Motor neuron (in vitro differentiated cells): Measurements from ENCODE around the gene LIN37. TPM values are rescaled to one million over a fixed set of nuclear protein-coding genes. Genes with fewer than 3 reads are reported as not detected.

Experiments
- total RNA-seq, 8 experiments: library from RNA; unstranded; fragments of 300-600 nt; gene quantifications; 2 replicates each; pipeline versions ENCODE4 v1.2.3 to v1.2.4, GENCODE V29; 2022

Gene LIN37
- total RNA-seq, 8 experiments from 2014 or later: 12.6 to 32.0 (median 19.9) TPM

Other genes starting within 250 kb of the LIN37 start
- gene DMKN, start 234.9 kb upstream of the LIN37 start, total RNA-seq: 10 to 100 TPM in 2 of 8 experiments, 1 to 10 TPM in 3, under 1 TPM in 2, not detected in 1; 0.14 to 49.2 (median 3.1) TPM
- 1 to 10 TPM in 2 of 8 experiments, under 1 TPM in 6; 0.11 to 3.5 (median 0.41) TPM for gene SBSN, start 220.3 kb upstream of the LIN37 start, total RNA-seq
- gene GAPDHS, start 215.1 kb upstream of the LIN37 start, total RNA-seq: not detected
- 100 to 1,000 TPM in 2 of 8 experiments, 10 to 100 TPM in 6; 70.4 to 130 (median 89.3) TPM for gene TMEM147, start 202.9 kb upstream of the LIN37 start, total RNA-seq
- under 1 TPM in 5 of 8 experiments, not detected in 3; 0.05 to 0.25 (median 0.11) TPM for gene ATP4A, start 184.9 kb upstream of the LIN37 start, total RNA-seq
- under 1 TPM in 1 of 8 experiments, not detected in 7; 0.66 TPM for gene PMIS2, start 162.4 kb upstream of the LIN37 start, total RNA-seq
- 10 to 100 TPM in 3 of 8 experiments, 1 to 10 TPM in 5; 2.7 to 14.3 (median 9.4) TPM for gene HAUS5, start 135.8 kb upstream of the LIN37 start, total RNA-seq
- gene RBM42, start 119.5 kb upstream of the LIN37 start, total RNA-seq: 10 to 100 TPM; 33.4 to 71.7 (median 51.1) TPM
- gene ETV2, start 106.8 kb upstream of the LIN37 start, total RNA-seq: 1 to 10 TPM in 5 of 8 experiments, under 1 TPM in 3; 0.50 to 3.2 (median 1.4) TPM
- 100 to 1,000 TPM; 721 to 998 (median 791) TPM for gene COX6B1, start 100.3 kb upstream of the LIN37 start, total RNA-seq
- gene UPK1A, start 82.1 kb upstream of the LIN37 start, total RNA-seq: under 1 TPM in 1 of 8 experiments, not detected in 7; 0.38 TPM
- 10 to 100 TPM in 1 of 8 experiments, 1 to 10 TPM in 4, under 1 TPM in 3; 0.43 to 34.3 (median 2.2) TPM for gene ZBTB32, start 44.0 kb upstream of the LIN37 start, total RNA-seq
- 10 to 100 TPM in 4 of 8 experiments, 1 to 10 TPM in 4; 6.1 to 28.4 (median 11.0) TPM for gene KMT2B, start 30.6 kb upstream of the LIN37 start, total RNA-seq
- 1 to 10 TPM; 1.8 to 6.4 (median 4.3) TPM for gene IGFLR1, start 6.1 kb upstream of the LIN37 start, total RNA-seq
- gene U2AF1L4, start 3.2 kb upstream of the LIN37 start, total RNA-seq: 10 to 100 TPM; 14.0 to 33.1 (median 18.9) TPM
- gene PSENEN, start 2.9 kb upstream of the LIN37 start, total RNA-seq: 100 to 1,000 TPM in 2 of 8 experiments, 10 to 100 TPM in 6; 56.4 to 142 (median 84.7) TPM
- 1 to 10 TPM in 2 of 8 experiments, under 1 TPM in 6; 0.14 to 1.8 (median 0.68) TPM for gene HSPB6, start 8.5 kb downstream of the LIN37 start, total RNA-seq
- 10 to 100 TPM in 5 of 8 experiments, 1 to 10 TPM in 3; 3.1 to 19.9 (median 12.7) TPM for gene PROSER3, start 9.6 kb downstream of the LIN37 start, total RNA-seq
- 10 to 100 TPM in 5 of 8 experiments, 1 to 10 TPM in 2, under 1 TPM in 1; 0.51 to 33.1 (median 16.1) TPM for gene ARHGAP33, start 27.0 kb downstream of the LIN37 start, total RNA-seq
- gene PRODH2, start 64.3 kb downstream of the LIN37 start, total RNA-seq: under 1 TPM in 1 of 8 experiments, not detected in 7; 0.52 TPM
- gene NPHS1, start 103.9 kb downstream of the LIN37 start, total RNA-seq: under 1 TPM in 6 of 8 experiments, not detected in 2; 0.05 to 0.85 (median 0.37) TPM
- 1 to 10 TPM in 5 of 8 experiments, under 1 TPM in 3; 0.10 to 6.2 (median 1.3) TPM for gene KIRREL2, start 108.3 kb downstream of the LIN37 start, total RNA-seq
- gene APLP1, start 120.0 kb downstream of the LIN37 start, total RNA-seq: 100 to 1,000 TPM in 5 of 8 experiments, 10 to 100 TPM in 1, 1 to 10 TPM in 2; 4.6 to 397 (median 337) TPM
- gene NFKBID, start 152.0 kb downstream of the LIN37 start, total RNA-seq: 10 to 100 TPM in 1 of 8 experiments, 1 to 10 TPM in 7; 1.6 to 10.1 (median 3.7) TPM
- 1 to 10 TPM in 2 of 8 experiments, under 1 TPM in 3, not detected in 3; 0.33 to 3.8 (median 0.62) TPM for gene HCST, start 154.0 kb downstream of the LIN37 start, total RNA-seq
- under 1 TPM in 1 of 8 experiments, not detected in 7; 0.76 TPM for gene TYROBP, start 159.7 kb downstream of the LIN37 start, total RNA-seq
- 10 to 100 TPM in 1 of 8 experiments, 1 to 10 TPM in 6, under 1 TPM in 1; 0.56 to 11.7 (median 6.5) TPM for gene LRFN3, start 187.8 kb downstream of the LIN37 start, total RNA-seq
- 10 to 100 TPM; 10.6 to 23.5 (median 18.1) TPM for gene SDHAF1, start 246.6 kb downstream of the LIN37 start, total RNA-seq